ENCODE data around the gene KCNJ6.

Gene KCNJ6

GRCh38 chr21:37630872-37631271 is 285.4 kb downstream of the KCNJ6 start:
- Histone ChIP-seq H3F3A (ENCODE audit: insufficient read depth) (no peaks in the 10 kb centered on the region), H3K9me3 (ENCODE audit: insufficient read depth, low read length) (no peaks in the 10 kb centered on the region), H3K9ac (ENCODE audit: low read length) (no peak overlapping the region), H3K79me2 (ENCODE audit: insufficient read depth, low read length) (no peaks in the 10 kb centered on the region), H3K9me2 (replicated peaks; ENCODE audit: insufficient read depth, low read length) (no peaks in the 10 kb centered on the region), H3K4me2 (ENCODE audit: low read depth, low read length, poor library complexity, severe bottlenecking) (no peak overlapping the region), H3K4me3 (ENCODE audit: insufficient read depth, low read length, poor library complexity, severe bottlenecking) (no peak overlapping the region), H3K27me3 (ENCODE audit: low read length) (no peaks in the 10 kb centered on the region), H3K27ac (ENCODE audit: low read depth, low read length) (no peak overlapping the region), H2AFZ (ENCODE audit: low read depth, low read length, severe bottlenecking) (no peak overlapping the region), H3K36me3 (ENCODE audit: low read length) (no peaks in the 10 kb centered on the region), H4K20me1 (ENCODE audit: low read depth, low read length) (no peaks in the 10 kb centered on the region)
- TF ChIP-seq EZH2phosphoT487 (conservative IDR thresholded peaks at IDR 0.05; ENCODE audit: low read length) (no peak), CTCF (IDR thresholded peaks at IDR 0.05; ENCODE audit: insufficient read depth, low read length, poor library complexity, severe bottlenecking) (no peak)

- Histone ChIP-seq H3K27ac (ENCODE audit: low read depth, low read length) (no peak overlapping the region), H3K9me3 (ENCODE audit: insufficient read depth, low read length) (no peaks in the 10 kb centered on the region), H3K27me3 (ENCODE audit: low read length) (no peaks in the 10 kb centered on the region)
Observed at GRCh38 chr21:37628362-37628761, 287.9 kb downstream of the KCNJ6 start.

GRCh38 chr21:37627561-37627960 is 288.7 kb downstream of the KCNJ6 start:
- Histone ChIP-seq H3K4me2 (ENCODE audit: low read depth, low read length, poor library complexity, severe bottlenecking) (no peak overlapping the region), H3F3A (ENCODE audit: insufficient read depth) (no peaks in the 10 kb centered on the region), H3K9me3 (ENCODE audit: insufficient read depth, low read length) (no peaks in the 10 kb centered on the region), H3K9me2 (replicated peaks; ENCODE audit: insufficient read depth, low read length) (no peaks in the 10 kb centered on the region), H3K79me2 (ENCODE audit: insufficient read depth, low read length) (no peaks in the 10 kb centered on the region), H3K27ac (ENCODE audit: low read depth, low read length) (no peak overlapping the region), H3K4me3 (ENCODE audit: insufficient read depth, low read length, poor library complexity, severe bottlenecking) (no peak overlapping the region), H3K9ac (ENCODE audit: low read length) (no peak overlapping the region), H3K27me3 (ENCODE audit: low read length) (no peaks in the 10 kb centered on the region), H4K20me1 (ENCODE audit: low read depth, low read length) (no peaks in the 10 kb centered on the region), H2AFZ (ENCODE audit: low read depth, low read length, severe bottlenecking) (no peak overlapping the region), H3K36me3 (ENCODE audit: low read length) (no peaks in the 10 kb centered on the region)
- TF ChIP-seq CTCF (IDR thresholded peaks at IDR 0.05; ENCODE audit: insufficient read depth, low read length, poor library complexity, severe bottlenecking) (no peak), EZH2phosphoT487 (conservative IDR thresholded peaks at IDR 0.05; ENCODE audit: low read length) (no peak)

More at GRCh38 chr21:37628362-37628761, 287.9 kb downstream of the KCNJ6 start:
- Histone ChIP-seq H3F3A (ENCODE audit: insufficient read depth) (no peaks in the 10 kb centered on the region), H3K9ac (ENCODE audit: low read length) (no peak overlapping the region), H2AFZ (ENCODE audit: low read depth, low read length, severe bottlenecking) (no peak overlapping the region), H3K79me2 (ENCODE audit: insufficient read depth, low read length) (no peaks in the 10 kb centered on the region), H3K4me3 (ENCODE audit: insufficient read depth, low read length, poor library complexity, severe bottlenecking) (no peak overlapping the region), H3K36me3 (ENCODE audit: low read length) (no peaks in the 10 kb centered on the region), H4K20me1 (ENCODE audit: low read depth, low read length) (no peaks in the 10 kb centered on the region), H3K4me2 (ENCODE audit: low read depth, low read length, poor library complexity, severe bottlenecking) (no peak overlapping the region), H3K9me2 (replicated peaks; ENCODE audit: insufficient read depth, low read length) (no peaks in the 10 kb centered on the region)
- TF ChIP-seq CTCF (IDR thresholded peaks at IDR 0.05; ENCODE audit: insufficient read depth, low read length, poor library complexity, severe bottlenecking), result no peak
- no peak for TF ChIP-seq EZH2phosphoT487 (conservative IDR thresholded peaks at IDR 0.05; ENCODE audit: low read length)

Data from SU-DHL-6 (cell line).